ENCODE measurements around the gene NANOS1. TPM values are rescaled to one million over a fixed set of nuclear protein-coding genes. Genes with fewer than 3 reads are reported as not detected.
A peak's percentile ranks its signal among the peaks of the same experiment; 100 is the strongest.

NANOS1 gene
- total RNA-seq, 6 experiments from 2014 or later = 0.06 to 0.35 (median 0.31) TPM; not detected in 3

DNA sequence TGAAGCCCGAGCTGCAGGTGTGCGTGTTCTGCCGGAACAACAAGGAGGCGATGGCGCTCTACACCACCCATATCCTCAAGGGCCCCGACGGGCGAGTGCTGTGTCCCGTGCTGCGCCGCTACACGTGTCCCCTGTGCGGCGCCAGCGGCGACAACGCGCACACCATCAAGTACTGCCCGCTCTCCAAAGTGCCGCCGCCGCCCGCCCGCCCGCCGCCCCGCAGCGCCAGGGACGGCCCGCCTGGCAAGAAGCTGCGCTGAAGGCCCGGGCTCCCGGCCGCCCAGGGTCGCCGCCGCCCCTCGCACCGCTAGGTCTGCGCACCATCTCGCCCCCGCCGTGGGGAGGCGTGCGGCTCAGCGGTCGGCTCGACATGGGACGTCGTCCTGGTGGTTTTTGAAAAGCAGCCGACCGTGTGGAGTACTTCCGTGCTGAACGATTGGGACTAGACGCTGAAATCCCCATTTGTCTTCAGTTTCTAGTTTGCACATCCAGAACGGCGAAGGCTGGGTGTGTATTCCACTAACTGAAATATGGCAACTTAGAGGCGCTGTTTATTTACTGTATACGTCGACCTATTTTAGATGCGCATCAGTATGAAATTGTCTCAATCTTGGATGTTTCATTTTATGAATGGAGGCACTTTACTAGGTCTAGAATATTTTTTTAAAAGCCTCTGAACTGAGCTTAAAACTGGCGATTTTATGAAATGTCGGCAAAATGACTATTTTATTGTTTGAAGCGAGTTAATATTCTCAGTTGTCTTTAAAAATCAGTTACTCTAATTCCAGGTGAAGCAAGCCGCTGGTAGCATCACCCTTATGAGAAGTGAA, 1.1 kb downstream of the NANOS1 start:
- no peaks in the 10 kb centered on the region for H3K9me3 ChIP-seq
- H3K36me3 ChIP-seq = peaks cover 0 to 22% (median 8%) of the 10 kb centered on the region in 4 donors
- DNase-seq (peak; percentile 51 to 59 (median 52)), ATAC-seq (peak; percentile 25 to 55 (median 42))
- peak overlapping the region in 1 of 3 donors; percentile 53 for H3K4me3 ChIP-seq
- WGBS (ENCODE audit: insufficient coverage, low coverage, low lambda C conversion rate, missing lambda C conversion rate) = 39% methylated on average over 10 of the region's 65 CpGs
- H3K27me3 ChIP-seq = no peaks in the 10 kb centered on the region
- no peak for TF ChIP-seq POLR2A (IDR thresholded peaks at IDR 0.05)
- TF ChIP-seq, protein P1, sequence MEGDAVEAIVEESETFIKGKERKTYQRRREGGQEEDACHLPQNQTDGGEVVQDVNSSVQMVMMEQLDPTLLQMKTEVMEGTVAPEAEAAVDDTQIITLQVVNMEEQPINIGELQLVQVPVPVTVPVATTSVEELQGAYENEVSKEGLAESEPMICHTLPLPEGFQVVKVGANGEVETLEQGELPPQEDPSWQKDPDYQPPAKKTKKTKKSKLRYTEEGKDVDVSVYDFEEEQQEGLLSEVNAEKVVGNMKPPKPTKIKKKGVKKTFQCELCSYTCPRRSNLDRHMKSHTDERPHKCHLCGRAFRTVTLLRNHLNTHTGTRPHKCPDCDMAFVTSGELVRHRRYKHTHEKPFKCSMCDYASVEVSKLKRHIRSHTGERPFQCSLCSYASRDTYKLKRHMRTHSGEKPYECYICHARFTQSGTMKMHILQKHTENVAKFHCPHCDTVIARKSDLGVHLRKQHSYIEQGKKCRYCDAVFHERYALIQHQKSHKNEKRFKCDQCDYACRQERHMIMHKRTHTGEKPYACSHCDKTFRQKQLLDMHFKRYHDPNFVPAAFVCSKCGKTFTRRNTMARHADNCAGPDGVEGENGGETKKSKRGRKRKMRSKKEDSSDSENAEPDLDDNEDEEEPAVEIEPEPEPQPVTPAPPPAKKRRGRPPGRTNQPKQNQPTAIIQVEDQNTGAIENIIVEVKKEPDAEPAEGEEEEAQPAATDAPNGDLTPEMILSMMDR (IDR thresholded peaks at IDR 0.05) = peak in 1 of 4 donors; percentile 5
- H3K4me1 ChIP-seq = peaks cover 0 to 8% (median 2%) of the 10 kb centered on the region in 4 donors
- intact Hi-C loops (cut with DNase I) = no loop called here
- no peak overlapping the region for H3K27ac ChIP-seq

DNA sequence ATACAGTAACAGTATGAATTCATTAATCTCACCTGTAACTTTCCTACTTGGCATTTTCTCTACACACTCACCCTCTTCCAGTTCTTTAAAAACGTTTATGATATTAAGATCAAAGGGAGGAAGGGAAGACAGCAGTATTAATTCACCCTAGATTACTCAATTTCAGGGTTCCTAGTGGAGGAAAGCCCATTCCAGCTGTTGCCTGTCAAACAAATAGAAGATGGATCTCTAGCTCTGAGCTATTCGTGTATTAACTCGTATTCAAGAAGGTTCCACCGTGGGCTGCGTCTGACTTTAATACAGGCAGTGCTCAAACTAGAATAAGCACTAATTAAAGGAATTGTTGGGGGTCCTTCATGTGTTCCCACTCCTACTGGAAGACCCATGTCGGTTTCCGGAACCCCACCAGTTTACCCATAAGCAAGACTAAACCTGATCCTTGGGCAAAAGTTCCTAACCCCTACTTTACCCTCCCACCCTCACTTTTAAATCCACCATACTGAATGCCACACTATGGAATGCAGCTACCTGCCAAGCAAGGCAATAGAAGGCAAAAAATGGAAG, 2.1 kb downstream of the NANOS1 start:
- H3K36me3 ChIP-seq = peaks cover 5 to 32% (median 16%) of the 10 kb centered on the region in 4 donors
- H3K9me3 ChIP-seq = no peaks in the 10 kb centered on the region
- WGBS (ENCODE audit: insufficient coverage, low coverage, low lambda C conversion rate, missing lambda C conversion rate) = 70% methylated on average over 5 of the region's 7 CpGs
- H3K27me3 ChIP-seq = no peaks in the 10 kb centered on the region
- intact Hi-C loops (cut with DNase I) = no loop called here
- DNase-seq = no peak
- no peak for ATAC-seq
- no peak for TF ChIP-seq POLR2A (IDR thresholded peaks at IDR 0.05)
- TF ChIP-seq, protein P1 (IDR thresholded peaks at IDR 0.05) = no peak
- no peak overlapping the region for H3K27ac ChIP-seq
- H3K4me1 ChIP-seq = peaks cover 0 to 8% (median 2%) of the 10 kb centered on the region in 4 donors
- no peak overlapping the region for H3K4me3 ChIP-seq

DNA sequence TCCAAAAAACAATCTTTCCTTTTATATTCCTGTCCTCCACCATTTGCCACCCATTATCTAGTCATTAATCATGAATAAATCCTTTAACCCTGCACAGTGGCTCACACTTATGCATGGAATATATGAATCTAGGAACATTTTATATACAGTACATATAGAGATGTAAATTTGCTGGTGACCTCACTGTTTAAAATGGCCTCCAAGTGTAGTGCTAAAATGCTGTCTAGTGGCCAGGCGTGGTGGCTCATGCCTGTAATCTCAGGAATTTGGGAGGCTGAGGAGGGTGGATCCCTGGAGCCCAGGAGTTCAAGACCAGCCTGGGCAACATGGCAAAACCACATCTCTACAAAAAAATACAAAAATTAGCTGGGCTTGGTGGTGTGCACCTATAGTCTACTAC, 9.6 kb downstream of the NANOS1 start:
- TF ChIP-seq POLR2A (IDR thresholded peaks at IDR 0.05) = no peak
- TF ChIP-seq, protein P1 (IDR thresholded peaks at IDR 0.05) = no peak
- 71% methylated on average over 1 of the region's 1 CpG for WGBS (ENCODE audit: insufficient coverage, low coverage, low lambda C conversion rate, missing lambda C conversion rate)
- no peak for ATAC-seq
- Histone ChIP-seq H3K27me3 (no peaks in the 10 kb centered on the region), H3K4me3 (no peak overlapping the region), H3K9me3 (no peaks in the 10 kb centered on the region), H3K4me1 (no peaks in the 10 kb centered on the region), H3K36me3 (peaks cover 19 to 96% (median 64%) of the 10 kb centered on the region in 4 donors), H3K27ac (no peak overlapping the region)
- intact Hi-C loops (cut with DNase I) = no loop called here
- DNase-seq = no peak

DNA sequence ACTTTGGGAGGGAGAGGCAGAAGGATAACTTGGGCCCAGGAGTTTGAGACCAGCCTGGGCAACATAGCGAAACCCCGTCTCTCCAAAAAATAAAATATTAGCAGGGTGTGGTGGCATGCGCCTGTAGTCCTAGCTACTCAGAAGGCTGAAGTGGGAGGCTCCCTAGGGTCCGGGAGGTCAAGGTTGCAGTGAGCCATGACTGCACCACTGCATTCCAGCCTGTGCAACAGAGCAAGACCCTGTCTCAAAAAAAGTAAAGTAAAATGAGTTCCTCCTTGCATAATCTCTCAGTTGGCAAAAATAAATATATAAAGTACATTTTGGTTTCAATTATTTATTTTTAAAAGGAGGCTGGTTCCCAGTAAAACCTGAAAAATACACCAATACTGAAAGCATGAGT, 11.8 kb downstream of the NANOS1 start:
- no peak for DNase-seq
- 90% methylated on average over 3 of the region's 4 CpGs for whole genome bisulfite sequencing (ENCODE audit: insufficient coverage, low coverage, low lambda C conversion rate, missing lambda C conversion rate)
- Histone ChIP-seq H3K27ac (no peak overlapping the region), H3K27me3 (no peaks in the 10 kb centered on the region), H3K9me3 (no peaks in the 10 kb centered on the region), H3K4me1 (no peaks in the 10 kb centered on the region), H3K36me3 (peaks cover 16 to 96% (median 66%) of the 10 kb centered on the region in 4 donors), H3K4me3 (no peak overlapping the region)
- intact Hi-C loops (cut with DNase I) = no loop called here
- no peak for ATAC-seq
- TF ChIP-seq POLR2A (IDR thresholded peaks at IDR 0.05) = no peak
- TF ChIP-seq, protein P1 (IDR thresholded peaks at IDR 0.05) = no peak

Measured in right lobe of liver (tissue), 6 donors.